HCT116 (cell line): ENCODE measurements around the gene SHROOM3. TPM values are rescaled to one million over a fixed set of nuclear protein-coding genes. Genes with fewer than 3 reads are reported as not detected.

Experiments
- ATAC-seq: fragments of 200-7000 bp; cut with Tn5 transposase; 2 replicates; pipeline ENCODE4 v1.9.1; 2020; ENCODE audit warnings: mild to moderate bottlenecking, moderate library complexity
- BruUV-seq: library from RNA; stranded (reverse); fragments of 400-500 nt; replicated peaks from 2 replicates; lab custom pipeline; 2021; lab: Mats Ljungman, UMichigan
- CTCF ChIA-PET: fragments of 300-600 bp; sonication (Branson Sonifier 250); formaldehyde crosslinking; loops from one replicate; lab custom pipeline; 2021; ENCODE audit warnings: antibody characterized with exemption; lab: Charles Lee
- POLR2A ChIA-PET: fragments of 300-600, 350-600 bp; sonication (Branson Sonifier 250); formaldehyde crosslinking; loops from one replicate; lab custom pipeline; 2021; ENCODE audit warnings: antibody characterized with exemption; lab: Charles Lee
- RAD21 ChIA-PET, 2 experiments: fragments of 300-600 bp; sonication (Branson Sonifier 250); formaldehyde crosslinking; loops; one replicate each; lab custom pipeline; 2023; ENCODE audit warnings: low total read pairs in 2 of 2; ENCODE audit not compliant: uncharacterized antibody in 2 of 2, unreplicated experiment in 2 of 2, low non-redundant PET in 1 of 2; lab: Charles Lee
- DNase-seq: peaks from one replicate; pipeline ENCODE4 v3.0.0-alpha.2; 2010; ENCODE audit warnings: low read depth, low spot score
- H2AFZ ChIP-seq: fragments of 200-600 bp; shearing (Covaris generic), sonication (generic); 2 replicates; pipeline ENCODE4 v1.6.1; 2017; ENCODE audit warnings: low read depth, mixed run types, mixed read lengths, antibody characterized with exemption, low read length; ENCODE audit not compliant: poor library complexity, severe bottlenecking
- H3K27ac ChIP-seq: 2 replicates; pipeline ENCODE4 v1.5.1; 2012; ENCODE audit warnings: low read depth, low read length
- H3K27me3 ChIP-seq: fragments of 200-600 bp; sonication (generic); 2 replicates; pipeline ENCODE4 v1.6.1; 2016; ENCODE audit warnings: mixed run types, low read length, mixed read lengths; ENCODE audit not compliant: insufficient read depth
- H3K36me3 ChIP-seq, 2 experiments: fragments of 200-500 bp in 1 of 2; fragments of 200-600 bp in 1 of 2; sonication (Bioruptor generic) in 1 of 2; sonication (generic) in 1 of 2; 2 replicates each; pipeline versions ENCODE4 v1.5.1 to v1.6.1; 2014 to 2016; ENCODE audit warnings: low read length in 2 of 2, inconsistent platforms in 1 of 2, mixed read lengths in 1 of 2, mixed run types in 1 of 2; ENCODE audit not compliant: insufficient read depth in 2 of 2, control insufficient read depth in 1 of 2
- H3K4me1 ChIP-seq, 2 experiments: fragments of 200-600 bp in 1 of 2; sonication (generic) in 1 of 2; 2 replicates each; pipeline versions ENCODE4 v1.5.1 to v1.6.1; 2012 to 2017; ENCODE audit warnings: low read length in 2 of 2, inconsistent platforms in 1 of 2, mild to moderate bottlenecking in 1 of 2, mixed read lengths in 1 of 2, mixed run types in 1 of 2, moderate library complexity in 1 of 2; ENCODE audit not compliant: insufficient read depth in 2 of 2, control insufficient read depth in 1 of 2
- H3K4me2 ChIP-seq: fragments of 200-600 bp; sonication (generic); 2 replicates; pipeline ENCODE4 v1.6.1; 2017; ENCODE audit warnings: mixed run types, low read length, mixed read lengths
- H3K4me3 ChIP-seq, 2 experiments: fragments of 200-600 bp in 1 of 2; sonication (generic) in 1 of 2; replicated peaks in 1 of 2; 2 replicates each; pipeline ENCODE4 v1.5.1; 2011 to 2016; ENCODE audit warnings: low read length in 2 of 2, control low read depth in 1 of 2, low read depth in 1 of 2, mild to moderate bottlenecking in 1 of 2, mixed read lengths in 1 of 2, mixed run types in 1 of 2
- H3K79me2 ChIP-seq: fragments of 200-600 bp; sonication (generic); 2 replicates; pipeline ENCODE4 v1.6.1; 2017; ENCODE audit warnings: mild to moderate bottlenecking, mixed run types, low read length, moderate library complexity, mixed read lengths; ENCODE audit not compliant: insufficient read depth
- H3K9ac ChIP-seq: fragments of 200-600 bp; sonication (generic); 2 replicates; pipeline ENCODE4 v1.6.1; 2016; ENCODE audit warnings: low read length, mixed read lengths
- H3K9me2 ChIP-seq: fragments of 200-600 bp; sonication (generic), shearing (Covaris generic); 2 replicates; pipeline ENCODE4 v1.6.1; 2017; ENCODE audit warnings: mixed run types, mild to moderate bottlenecking, moderate library complexity; ENCODE audit not compliant: insufficient read depth
- H3K9me3 ChIP-seq, 2 experiments: fragments of 200-500 bp in 1 of 2; fragments of 200-600 bp in 1 of 2; sonication (Bioruptor generic) in 1 of 2; sonication (generic) in 1 of 2; 2 replicates each; pipeline ENCODE4 v1.6.1; 2014 to 2017; ENCODE audit warnings: low read length in 2 of 2, mixed read lengths in 2 of 2, inconsistent platforms in 1 of 2, low read depth in 1 of 2, mild to moderate bottlenecking in 1 of 2, mixed run types in 1 of 2, moderate library complexity in 1 of 2; ENCODE audit not compliant: control insufficient read depth in 1 of 2, insufficient read depth in 1 of 2
- H4K20me1 ChIP-seq: fragments of 200-600 bp; sonication (generic), shearing (Covaris generic); 2 replicates; pipeline ENCODE4 v1.6.1; 2017; ENCODE audit warnings: mixed run types, mild to moderate bottlenecking, moderate library complexity; ENCODE audit not compliant: insufficient read depth
- CBX3 ChIP-seq: IDR thresholded peaks from 2 replicates; pipeline ENCODE4 v1.6.1; 2012; ENCODE audit warnings: low read depth
- EZH2phosphoT487 ChIP-seq: fragments of 200-600 bp; IDR thresholded peaks from 2 replicates; pipeline ENCODE4 v1.6.1; 2018; ENCODE audit warnings: antibody characterized with exemption, borderline replicate concordance
- FOSL1 ChIP-seq: IDR thresholded peaks from 2 replicates; pipeline ENCODE4 v1.6.1; 2012; ENCODE audit warnings: low read depth
- JUND ChIP-seq: IDR thresholded peaks from 2 replicates; pipeline ENCODE4 v1.6.1; 2012
- POLR2A ChIP-seq: IDR thresholded peaks from 2 replicates; pipeline ENCODE4 v1.7.0; 2011; ENCODE audit warnings: borderline replicate concordance; ENCODE audit not compliant: insufficient read depth, insufficient read length; ENCODE audit errors: extremely low read depth
- RAD21 ChIP-seq: IDR thresholded peaks from 2 replicates; pipeline ENCODE4 v1.6.1; 2012; ENCODE audit warnings: low read depth, mild to moderate bottlenecking
- SIN3A ChIP-seq: IDR thresholded peaks from 2 replicates; pipeline ENCODE4 v1.6.1; 2012; ENCODE audit warnings: low read depth
- SRF ChIP-seq: IDR thresholded peaks from 2 replicates; pipeline ENCODE4 v1.6.1; 2012; ENCODE audit warnings: low read depth
- YY1 ChIP-seq: IDR thresholded peaks from 2 replicates; pipeline ENCODE4 v1.6.1; 2011; ENCODE audit warnings: low read length, low read depth, moderate library complexity, mild to moderate bottlenecking; ENCODE audit not compliant: insufficient replicate concordance; ENCODE audit errors: extremely low read depth
- ZFX ChIP-seq: fragments of 450-650 bp; IDR thresholded peaks from 2 replicates; pipeline ENCODE4 v1.6.1; 2017
- intact Hi-C: fragments of 100-400 bp; cut with micrococcal nuclease; formaldehyde crosslinking; loops from 2 replicates; pipeline ENCODE4 v1.10.0; 2022
- total RNA-seq: library from RNA; stranded (reverse); gene quantifications from one replicate; pipeline ENCODE4 v1.2.1, GENCODE V29; 2021; ENCODE audit not compliant: unreplicated experiment
- TF ChIP-seq, protein P1 (sequence below): IDR thresholded peaks from 2 replicates; pipeline ENCODE4 v1.6.1; 2011; ENCODE audit warnings: mild to moderate bottlenecking, low read length, moderate library complexity; ENCODE audit not compliant: insufficient replicate concordance; ENCODE audit errors: extremely low read depth
- TF ChIP-seq, protein P2 (sequence below): IDR thresholded peaks from 2 replicates; pipeline ENCODE4 v1.6.1; 2012

SHROOM3 gene
- total RNA-seq, 1 experiment from 2014 or later, result 22.5 TPM

DNA sequence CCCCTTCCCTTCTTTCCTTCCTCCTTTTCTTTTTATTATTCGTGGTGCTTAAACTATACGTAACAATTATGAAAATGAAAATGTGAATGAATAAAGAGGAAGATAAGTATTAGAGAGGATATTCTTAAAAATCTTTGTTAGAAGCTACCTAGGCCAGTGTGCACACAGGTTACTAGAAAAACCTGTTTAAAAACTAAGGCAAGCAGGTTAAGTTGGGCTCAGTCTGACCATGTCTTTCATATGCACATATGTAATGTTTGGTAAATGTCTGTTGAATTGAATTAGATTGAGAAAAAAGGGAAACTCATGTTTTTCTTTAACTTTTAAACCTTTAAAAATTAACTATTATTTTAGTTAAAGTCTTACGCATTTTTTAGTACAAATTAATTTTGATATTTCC, 7.8 kb downstream of the SHROOM3 start:
- Histone ChIP-seq H4K20me1 (no peaks in the 10 kb centered on the region), H2AFZ (peak overlapping the region; percentile 86), H3K79me2 (no peaks in the 10 kb centered on the region), H3K4me2 (peak overlapping the region; percentile 42; the same call in 1 of the 2 replicates), H3K4me1 (peaks cover 0 to 9% of the 10 kb centered on the region in 2 experiments; a peak in 3 of 4 replicates), H3K4me3 (no peak overlapping the region), H3K9me3 (no peaks in the 10 kb centered on the region), H3K9me2 (no peaks in the 10 kb centered on the region), H3K36me3 (no peaks in the 10 kb centered on the region), H3K27ac (no peak overlapping the region), H3K9ac (no peak overlapping the region), H3K27me3 (no peaks in the 10 kb centered on the region)
- TF ChIP-seq SIN3A, result no peak
- TF ChIP-seq SRF, result no peak
- TF ChIP-seq RAD21, result no peak
- TF ChIP-seq EZH2phosphoT487, result no peak
- TF ChIP-seq, protein P1, sequence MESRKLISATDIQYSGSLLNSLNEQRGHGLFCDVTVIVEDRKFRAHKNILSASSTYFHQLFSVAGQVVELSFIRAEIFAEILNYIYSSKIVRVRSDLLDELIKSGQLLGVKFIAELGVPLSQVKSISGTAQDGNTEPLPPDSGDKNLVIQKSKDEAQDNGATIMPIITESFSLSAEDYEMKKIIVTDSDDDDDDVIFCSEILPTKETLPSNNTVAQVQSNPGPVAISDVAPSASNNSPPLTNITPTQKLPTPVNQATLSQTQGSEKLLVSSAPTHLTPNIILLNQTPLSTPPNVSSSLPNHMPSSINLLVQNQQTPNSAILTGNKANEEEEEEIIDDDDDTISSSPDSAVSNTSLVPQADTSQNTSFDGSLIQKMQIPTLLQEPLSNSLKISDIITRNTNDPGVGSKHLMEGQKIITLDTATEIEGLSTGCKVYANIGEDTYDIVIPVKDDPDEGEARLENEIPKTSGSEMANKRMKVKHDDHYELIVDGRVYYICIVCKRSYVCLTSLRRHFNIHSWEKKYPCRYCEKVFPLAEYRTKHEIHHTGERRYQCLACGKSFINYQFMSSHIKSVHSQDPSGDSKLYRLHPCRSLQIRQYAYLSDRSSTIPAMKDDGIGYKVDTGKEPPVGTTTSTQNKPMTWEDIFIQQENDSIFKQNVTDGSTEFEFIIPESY, result no peak
- TF ChIP-seq YY1, result no peak
- TF ChIP-seq JUND, result no peak
- no peak for TF ChIP-seq ZFX
- BruUV-seq, result no TSS peak
- RAD21 ChIA-PET, result no interaction called here
- ATAC-seq (no peak), DNase-seq (no peak)
- CTCF ChIA-PET, result no interaction called here
- intact Hi-C loops, result no loop called here
- POLR2A ChIA-PET, result interaction anchor here (1.4 kb wide), 1 partner anchor 9 kb away, joined by 3 read pairs; no protein-coding TSS in a partner anchor

DNA sequence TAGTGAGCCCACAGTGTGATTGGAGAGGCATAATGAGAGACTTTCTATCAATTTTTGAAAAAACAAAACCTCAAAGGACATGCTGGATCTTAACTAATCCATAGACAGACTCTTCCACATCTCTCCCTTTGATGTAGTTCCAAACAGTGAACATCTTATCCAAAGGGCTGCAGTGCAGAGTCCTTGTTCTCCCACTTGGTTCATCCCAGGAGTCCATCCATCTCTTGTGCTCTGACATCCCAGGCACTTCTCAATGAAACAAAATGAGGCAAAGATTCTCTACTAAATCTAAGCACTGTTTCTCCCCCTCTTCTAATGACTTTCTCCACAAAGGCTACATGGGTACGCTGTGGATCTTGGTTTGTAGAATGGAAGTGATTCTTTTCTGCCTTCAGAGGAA, 8.3 kb downstream of the SHROOM3 start:
- Histone ChIP-seq H3K9me2 (no peaks in the 10 kb centered on the region), H3K9me3 (no peaks in the 10 kb centered on the region), H3K27ac (no peak overlapping the region), H3K4me2 (no peak overlapping the region), H3K9ac (no peak overlapping the region), H3K4me3 (no peak overlapping the region), H2AFZ (peak overlapping the region; percentile 86), H3K36me3 (no peaks in the 10 kb centered on the region), H3K27me3 (no peaks in the 10 kb centered on the region), H3K79me2 (no peaks in the 10 kb centered on the region), H3K4me1 (peaks cover 0 to 9% of the 10 kb centered on the region in 2 experiments; a peak in 3 of 4 replicates), H4K20me1 (no peaks in the 10 kb centered on the region)
- no TSS peak for BruUV-seq
- DNase-seq (no peak), ATAC-seq (no peak)
- intact Hi-C loops, result no loop called here
- RAD21 ChIA-PET, result no interaction called here
- TF ChIP-seq, protein P1, result no peak
- TF ChIP-seq ZFX, result no peak
- TF ChIP-seq, protein P2, sequence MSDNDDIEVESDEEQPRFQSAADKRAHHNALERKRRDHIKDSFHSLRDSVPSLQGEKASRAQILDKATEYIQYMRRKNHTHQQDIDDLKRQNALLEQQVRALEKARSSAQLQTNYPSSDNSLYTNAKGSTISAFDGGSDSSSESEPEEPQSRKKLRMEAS, result no peak
- TF ChIP-seq POLR2A, result no peak
- no peak for TF ChIP-seq CBX3
- TF ChIP-seq SIN3A, result no peak
- no peak for TF ChIP-seq FOSL1
- CTCF ChIA-PET, result interaction anchor here (1.1 kb wide), 1 partner anchor 61 kb away, joined by 3 read pairs; no protein-coding TSS in a partner anchor
- POLR2A ChIA-PET, result no interaction called here
